ENCODE results near the gene PLSCR2.

DNA sequence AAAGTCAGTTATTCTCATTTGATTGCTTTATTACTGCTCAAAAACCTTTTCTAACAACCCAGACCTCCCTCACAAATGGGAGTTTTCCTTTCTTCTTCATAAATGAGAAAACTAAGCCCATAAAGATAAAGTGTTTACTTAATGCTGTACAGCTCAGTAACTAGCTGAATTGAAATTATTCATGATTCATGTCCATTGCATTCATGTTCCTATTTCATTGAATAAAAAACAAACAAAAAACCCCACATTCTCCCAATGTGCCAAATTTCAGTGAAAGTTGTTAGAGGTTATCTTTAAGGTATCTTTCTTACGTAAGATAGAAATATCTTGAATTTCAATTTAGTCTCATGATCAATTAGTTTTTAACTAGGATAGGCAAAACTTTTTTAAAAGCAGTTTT lies 2.8 kb downstream of the PLSCR2 start:
- TF ChIP-seq, protein P1, sequence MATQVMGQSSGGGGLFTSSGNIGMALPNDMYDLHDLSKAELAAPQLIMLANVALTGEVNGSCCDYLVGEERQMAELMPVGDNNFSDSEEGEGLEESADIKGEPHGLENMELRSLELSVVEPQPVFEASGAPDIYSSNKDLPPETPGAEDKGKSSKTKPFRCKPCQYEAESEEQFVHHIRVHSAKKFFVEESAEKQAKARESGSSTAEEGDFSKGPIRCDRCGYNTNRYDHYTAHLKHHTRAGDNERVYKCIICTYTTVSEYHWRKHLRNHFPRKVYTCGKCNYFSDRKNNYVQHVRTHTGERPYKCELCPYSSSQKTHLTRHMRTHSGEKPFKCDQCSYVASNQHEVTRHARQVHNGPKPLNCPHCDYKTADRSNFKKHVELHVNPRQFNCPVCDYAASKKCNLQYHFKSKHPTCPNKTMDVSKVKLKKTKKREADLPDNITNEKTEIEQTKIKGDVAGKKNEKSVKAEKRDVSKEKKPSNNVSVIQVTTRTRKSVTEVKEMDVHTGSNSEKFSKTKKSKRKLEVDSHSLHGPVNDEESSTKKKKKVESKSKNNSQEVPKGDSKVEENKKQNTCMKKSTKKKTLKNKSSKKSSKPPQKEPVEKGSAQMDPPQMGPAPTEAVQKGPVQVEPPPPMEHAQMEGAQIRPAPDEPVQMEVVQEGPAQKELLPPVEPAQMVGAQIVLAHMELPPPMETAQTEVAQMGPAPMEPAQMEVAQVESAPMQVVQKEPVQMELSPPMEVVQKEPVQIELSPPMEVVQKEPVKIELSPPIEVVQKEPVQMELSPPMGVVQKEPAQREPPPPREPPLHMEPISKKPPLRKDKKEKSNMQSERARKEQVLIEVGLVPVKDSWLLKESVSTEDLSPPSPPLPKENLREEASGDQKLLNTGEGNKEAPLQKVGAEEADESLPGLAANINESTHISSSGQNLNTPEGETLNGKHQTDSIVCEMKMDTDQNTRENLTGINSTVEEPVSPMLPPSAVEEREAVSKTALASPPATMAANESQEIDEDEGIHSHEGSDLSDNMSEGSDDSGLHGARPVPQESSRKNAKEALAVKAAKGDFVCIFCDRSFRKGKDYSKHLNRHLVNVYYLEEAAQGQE (IDR thresholded peaks at IDR 0.05; ENCODE audit: insufficient read depth in 1 of 2, low read depth in 2 of 2, low read length in 1 of 2), result no peak
- TF ChIP-seq, protein P2, sequence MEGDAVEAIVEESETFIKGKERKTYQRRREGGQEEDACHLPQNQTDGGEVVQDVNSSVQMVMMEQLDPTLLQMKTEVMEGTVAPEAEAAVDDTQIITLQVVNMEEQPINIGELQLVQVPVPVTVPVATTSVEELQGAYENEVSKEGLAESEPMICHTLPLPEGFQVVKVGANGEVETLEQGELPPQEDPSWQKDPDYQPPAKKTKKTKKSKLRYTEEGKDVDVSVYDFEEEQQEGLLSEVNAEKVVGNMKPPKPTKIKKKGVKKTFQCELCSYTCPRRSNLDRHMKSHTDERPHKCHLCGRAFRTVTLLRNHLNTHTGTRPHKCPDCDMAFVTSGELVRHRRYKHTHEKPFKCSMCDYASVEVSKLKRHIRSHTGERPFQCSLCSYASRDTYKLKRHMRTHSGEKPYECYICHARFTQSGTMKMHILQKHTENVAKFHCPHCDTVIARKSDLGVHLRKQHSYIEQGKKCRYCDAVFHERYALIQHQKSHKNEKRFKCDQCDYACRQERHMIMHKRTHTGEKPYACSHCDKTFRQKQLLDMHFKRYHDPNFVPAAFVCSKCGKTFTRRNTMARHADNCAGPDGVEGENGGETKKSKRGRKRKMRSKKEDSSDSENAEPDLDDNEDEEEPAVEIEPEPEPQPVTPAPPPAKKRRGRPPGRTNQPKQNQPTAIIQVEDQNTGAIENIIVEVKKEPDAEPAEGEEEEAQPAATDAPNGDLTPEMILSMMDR (IDR thresholded peaks at IDR 0.05), result no peak
- peak; percentile 74 for TF ChIP-seq TCF7L2 (IDR thresholded peaks at IDR 0.05; ENCODE audit: low read depth, low read length)
- TF ChIP-seq SIN3A (IDR thresholded peaks at IDR 0.05; ENCODE audit: borderline replicate concordance, insufficient read depth, low read depth, low read length), result no peak
